NCI-H2171 treated with DMSO at 0.1 percent for 48 hours (cell line): ENCODE results near the gene C2orf76.
"Not testable (repeated sequence)": the region's sequence is repeated elsewhere in the genome, so short reads cannot be mapped to it uniquely, and the experiment has no call there.

Experiments
- DNase-seq: peaks from one replicate; lab custom pipeline; 2025; lab: John Stamatoyannopoulos, UW

Gene C2orf76

GRCh38 chr2:119366649-119367471 is at the start of gene C2orf76, which contains the start of gene DBI:
Gene C2orf76 (minus strand): TSS chr2:119366834. CDS start chr2:119339959, 26,875 bp downstream.
Gene DBI (plus strand): TSS chr2:119366977. CDS start chr2:119367052, 75 bp downstream.
- DNase-seq: peak; percentile 96

GRCh38 chr2:119415630-119416029 is 49.0 kb upstream of the C2orf76 start:
- DNase-seq: no peak

- DNase-seq: no peak
Observed at GRCh38 chr2:119414894-119415293, 48.3 kb upstream of the C2orf76 start.

- no peak for DNase-seq
Observed at GRCh38 chr2:119409506-119409905, 42.9 kb upstream of the C2orf76 start.

- peak; percentile 30 for DNase-seq
Observed at GRCh38 chr2:119408221-119408619, 41.6 kb upstream of the C2orf76 start.

GRCh38 chr2:119407430-119408220 is 41.0 kb upstream of the C2orf76 start:
- peak; percentile 69 for DNase-seq

- DNase-seq: no peak
Observed at GRCh38 chr2:119405151-119405550, 38.5 kb upstream of the C2orf76 start.

GRCh38 chr2:119403618-119404017 is 37.0 kb upstream of the C2orf76 start:
- not testable (repeated sequence) for DNase-seq

- no peak for DNase-seq
Observed at GRCh38 chr2:119402645-119403560, 36.3 kb upstream of the C2orf76 start.

- no peak for DNase-seq
Observed at GRCh38 chr2:119402106-119402505, 35.5 kb upstream of the C2orf76 start.

- DNase-seq: no peak
Observed at GRCh38 chr2:119397196-119397595, 30.6 kb upstream of the C2orf76 start.

GRCh38 chr2:119393971-119394748 is 27.5 kb upstream of the C2orf76 start:
- DNase-seq: no peak

GRCh38 chr2:119389615-119390306 is 23.1 kb upstream of the C2orf76 start:
- DNase-seq: peak; percentile 38

- peak; percentile 35 for DNase-seq
Observed at GRCh38 chr2:119387381-119388129, 20.9 kb upstream of the C2orf76 start.

GRCh38 chr2:119385466-119385865 is 18.8 kb upstream of the C2orf76 start:
- DNase-seq: no peak

- peak; percentile 93 for DNase-seq
Observed at GRCh38 chr2:119384971-119385370, 18.3 kb upstream of the C2orf76 start.

- DNase-seq: peak; percentile 97
Observed at GRCh38 chr2:119383410-119384140, 16.9 kb upstream of the C2orf76 start.

GRCh38 chr2:119378566-119378965 is 11.9 kb upstream of the C2orf76 start:
- no peak for DNase-seq

- no peak for DNase-seq
Observed at GRCh38 chr2:119377993-119378345, 11.3 kb upstream of the C2orf76 start.
